Common myeloid progenitor, CD34-positive (primary cell): ENCODE measurements around the gene COL23A1.
A peak's percentile ranks its signal among the peaks of the same experiment; 100 is the strongest.

Experiments used
- CTCF ChIA-PET: fragments of 350-600 bp; sonication (Branson Sonifier 250); formaldehyde crosslinking; loops from one replicate; lab custom pipeline; 2021; ENCODE audit warnings: antibody characterized with exemption; lab: Charles Lee
- POLR2A ChIA-PET: fragments of 350-600 bp; sonication (Branson Sonifier 250); formaldehyde crosslinking; loops from one replicate; lab custom pipeline; 2021; ENCODE audit warnings: antibody characterized with exemption; lab: Charles Lee
- DNase-seq, 3 donors: peaks; one replicate each; pipeline versions ENCODE4 v3.0.0 to v3.0.0-alpha.2; 2013
- H3K27ac ChIP-seq, 2 experiments: 1 replicate in 1 of 2; 2 replicates in 1 of 2; pipeline ENCODE4 v1.7.0; 2013; ENCODE audit warnings: inconsistent platforms in 2 of 2, low read length in 2 of 2, mild to moderate bottlenecking in 2 of 2, low read depth in 1 of 2, moderate library complexity in 1 of 2; ENCODE audit not compliant: severe bottlenecking in 2 of 2, insufficient read depth in 1 of 2, poor library complexity in 1 of 2
- H3K27me3 ChIP-seq, 5 experiments: replicated peaks in 2 of 5; 1 replicate in 3 of 5; 2 replicates in 2 of 5; pipeline versions ENCODE4 v1.6.1 to v1.7.0; 2013; ENCODE audit warnings: low read length in 4 of 5, mild to moderate bottlenecking in 2 of 5, moderate library complexity in 2 of 5, inconsistent platforms in 1 of 5; ENCODE audit not compliant: insufficient read depth in 5 of 5, control insufficient read depth in 4 of 5
- H3K36me3 ChIP-seq, 4 experiments: 1 replicate in 2 of 4; 2 replicates in 2 of 4; pipeline versions ENCODE4 v1.6.1 to v1.7.0; 2013; ENCODE audit warnings: low read length in 3 of 4, control low read depth in 1 of 4, mild to moderate bottlenecking in 1 of 4; ENCODE audit not compliant: control insufficient read depth in 4 of 4, insufficient read depth in 4 of 4
- H3K4me1 ChIP-seq, 4 experiments: 1 replicate in 3 of 4; 2 replicates in 1 of 4; pipeline versions ENCODE4 v1.6.1 to v1.7.1; 2013; ENCODE audit warnings: low read length in 3 of 4, mild to moderate bottlenecking in 3 of 4, control low read depth in 1 of 4, inconsistent platforms in 1 of 4, moderate library complexity in 1 of 4; ENCODE audit not compliant: control insufficient read depth in 4 of 4, insufficient read depth in 4 of 4; ENCODE audit errors: control extremely low read depth in 1 of 4
- H3K4me3 ChIP-seq, 7 experiments: 1 replicate in 4 of 7; 2 replicates in 3 of 7; pipeline versions ENCODE4 v1.5.1 to v1.7.0; 2013; ENCODE audit warnings: mild to moderate bottlenecking in 7 of 7, low read length in 6 of 7, moderate library complexity in 6 of 7, inconsistent platforms in 2 of 7, low read depth in 2 of 7, control low read depth in 1 of 7; ENCODE audit not compliant: insufficient read depth in 4 of 7, control insufficient read depth in 1 of 7; ENCODE audit errors: extremely low read depth in 1 of 7
- H3K9me3 ChIP-seq, 5 experiments: 1 replicate in 4 of 5; 2 replicates in 1 of 5; pipeline versions ENCODE4 v1.6.1 to v1.7.1; 2013; ENCODE audit warnings: low read length in 4 of 5, mild to moderate bottlenecking in 2 of 5, inconsistent platforms in 1 of 5, low read depth in 1 of 5, moderate library complexity in 1 of 5; ENCODE audit not compliant: control insufficient read depth in 4 of 5, insufficient read depth in 2 of 5; ENCODE audit errors: control extremely low read depth in 1 of 5
- WGBS: methylation state at CpG from one replicate; pipeline ENCODE4 v1.1.5; 2013; ENCODE audit not compliant: insufficient coverage; 5-methylcytosine and 5-hydroxymethylcytosine counted together

Gene COL23A1

GRCh38 chr5:178333821-178334481 is 256.2 kb downstream of the COL23A1 start:
- no peaks in the 10 kb centered on the region for H3K9me3 ChIP-seq
- DNase-seq, result peak in 2 of 3 donors; percentile 18
- CTCF ChIA-PET, result no interaction called here
- no peaks in the 10 kb centered on the region for H3K36me3 ChIP-seq
- H3K27ac ChIP-seq, result no peak overlapping the region
- peaks cover 0 to 4% (median 0%) of the 10 kb centered on the region in 4 experiments for H3K4me1 ChIP-seq
- WGBS, result 75% methylated on average over 19 of the region's 21 CpGs
- peaks cover 0 to 3% (median 0%) of the 10 kb centered on the region in 5 experiments for H3K27me3 ChIP-seq
- POLR2A ChIA-PET, result no interaction called here
- H3K4me3 ChIP-seq, result no peak overlapping the region

GRCh38 chr5:178332210-178332641 is 258.0 kb downstream of the COL23A1 start:
- WGBS, result 94% methylated on average over 7 of the region's 7 CpGs
- Histone ChIP-seq H3K4me3 (no peak overlapping the region), H3K27ac (no peak overlapping the region), H3K27me3 (no peaks in the 10 kb centered on the region), H3K4me1 (peaks cover 0 to 10% (median 2%) of the 10 kb centered on the region in 4 experiments), H3K9me3 (no peaks in the 10 kb centered on the region), H3K36me3 (no peaks in the 10 kb centered on the region)
- CTCF ChIA-PET, result no interaction called here
- POLR2A ChIA-PET, result no interaction called here
- no peak for DNase-seq

DNA sequence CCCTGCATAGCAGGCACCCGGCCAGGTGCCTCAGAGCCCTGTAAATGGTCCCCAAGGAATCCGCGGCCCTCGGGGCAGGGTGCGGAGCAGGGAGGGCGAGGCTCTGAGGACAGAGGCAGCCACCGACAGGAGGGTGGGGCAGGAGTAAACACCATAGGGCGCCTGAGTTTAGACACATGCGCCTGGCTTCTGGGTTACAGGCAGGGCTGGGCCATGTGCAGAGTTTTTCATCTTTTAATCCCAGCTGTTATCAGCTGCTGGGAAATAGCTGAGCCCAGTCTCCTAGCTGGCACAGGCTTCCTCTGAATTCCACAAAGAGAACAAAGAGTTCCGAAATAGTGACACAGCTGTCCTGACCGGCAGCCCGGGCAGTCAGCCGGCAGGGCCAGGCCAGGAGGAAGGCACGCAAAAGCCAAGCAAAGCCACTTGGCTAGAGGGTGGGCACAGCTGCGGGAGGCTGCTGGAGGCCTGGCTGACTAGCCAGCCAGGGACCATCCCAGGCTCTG is 258.6 kb downstream of the COL23A1 start:
- Histone ChIP-seq H3K9me3 (no peaks in the 10 kb centered on the region), H3K27ac (no peak overlapping the region), H3K27me3 (no peaks in the 10 kb centered on the region), H3K4me1 (peaks cover 0 to 10% (median 2%) of the 10 kb centered on the region in 4 experiments), H3K36me3 (no peaks in the 10 kb centered on the region), H3K4me3 (no peak overlapping the region)
- ChIA-PET POLR2A (no interaction called here), CTCF (no interaction called here)
- DNase-seq, result no peak
- WGBS, result 96% methylated on average over 15 of the region's 15 CpGs

GRCh38 chr5:178330791-178331404 is 259.3 kb downstream of the COL23A1 start:
- WGBS, result 94% methylated on average over 7 of the region's 7 CpGs
- H3K9me3 ChIP-seq, result no peaks in the 10 kb centered on the region
- H3K27me3 ChIP-seq, result no peaks in the 10 kb centered on the region
- CTCF ChIA-PET, result no interaction called here
- no peak overlapping the region for H3K4me3 ChIP-seq
- no peak overlapping the region for H3K27ac ChIP-seq
- POLR2A ChIA-PET, result no interaction called here
- H3K4me1 ChIP-seq, result peaks cover 0 to 10% (median 2%) of the 10 kb centered on the region in 4 experiments
- DNase-seq, result no peak
- H3K36me3 ChIP-seq, result no peaks in the 10 kb centered on the region

GRCh38 chr5:178328826-178329730 is 261.1 kb downstream of the COL23A1 start:
- no peak for DNase-seq
- H3K27ac ChIP-seq, result no peak overlapping the region
- H3K4me1 ChIP-seq, result peaks cover 0 to 10% (median under 1%) of the 10 kb centered on the region in 4 experiments
- H3K36me3 ChIP-seq, result no peaks in the 10 kb centered on the region
- H3K4me3 ChIP-seq, result no peak overlapping the region
- H3K9me3 ChIP-seq, result no peaks in the 10 kb centered on the region
- 98% methylated on average over 18 of the region's 18 CpGs for WGBS
- H3K27me3 ChIP-seq, result peaks cover 0 to 5% (median 0%) of the 10 kb centered on the region in 5 experiments
- ChIA-PET CTCF (interaction anchor here (1.0 kb wide), 1 partner anchor 10 kb away, joined by 3 read pairs; no protein-coding TSS in a partner anchor), POLR2A (no interaction called here)

- WGBS, result 76% methylated on average over 17 of the region's 18 CpGs
- CTCF ChIA-PET, result interaction anchor here (1.0 kb wide), 1 partner anchor 11 kb away, joined by 3 read pairs; no protein-coding TSS in a partner anchor
Observed at GRCh38 chr5:178327931-178328711, 262.1 kb downstream of the COL23A1 start.

More at GRCh38 chr5:178327931-178328711, 262.1 kb downstream of the COL23A1 start:
- Histone ChIP-seq H3K27me3 (peaks cover 0 to 5% (median 0%) of the 10 kb centered on the region in 5 experiments), H3K4me3 (no peak overlapping the region), H3K36me3 (no peaks in the 10 kb centered on the region), H3K4me1 (peaks cover 0 to 10% (median 0%) of the 10 kb centered on the region in 4 experiments), H3K9me3 (no peaks in the 10 kb centered on the region), H3K27ac (no peak overlapping the region)
- POLR2A ChIA-PET, result no interaction called here
- DNase-seq, result no peak
